ENCODE results near the gene PRKCA. TPM values are rescaled to one million over a fixed set of nuclear protein-coding genes. Genes with fewer than 3 reads are reported as not detected.

Gene PRKCA
- total RNA-seq, 1 experiment from 2014 or later = 20.7 TPM

- no peak for DNase-seq (ENCODE audit: unreplicated experiment)
- intact Hi-C loops (cut with micrococcal nuclease) = loop anchor here (5.0 to 10.0 kb wide), 2 partner anchors 576 to 648 kb away; partner anchors contain the start of gene PSMD12
- BruUV-seq (replicated peaks) = no TSS peak
- H3K27me3 Mint-ChIP-seq (ENCODE audit: insufficient read depth, unreplicated experiment) = no peaks in the 10 kb centered on the region
- ChIA-PET POLR2A (interaction anchor here (0.7 kb wide), 1 partner anchor 104 kb away, joined by 4 read pairs; no protein-coding TSS in a partner anchor), CTCF (interaction anchor here (0.6 to 4.5 kb wide), 9 partner anchors 9 to 620 kb away, joined by 3 to 29 read pairs (median 3); no protein-coding TSS in a partner anchor)
- peaks cover 5% of the 10 kb centered on the region for H3K4me1 Mint-ChIP-seq (ENCODE audit: insufficient read depth, unreplicated experiment)
- no peaks in the 10 kb centered on the region for H3K36me3 Mint-ChIP-seq (ENCODE audit: insufficient read depth, unreplicated experiment)
- no peaks in the 10 kb centered on the region for H3K9me3 Mint-ChIP-seq (ENCODE audit: unreplicated experiment)
- TF ChIP-seq, protein P1, sequence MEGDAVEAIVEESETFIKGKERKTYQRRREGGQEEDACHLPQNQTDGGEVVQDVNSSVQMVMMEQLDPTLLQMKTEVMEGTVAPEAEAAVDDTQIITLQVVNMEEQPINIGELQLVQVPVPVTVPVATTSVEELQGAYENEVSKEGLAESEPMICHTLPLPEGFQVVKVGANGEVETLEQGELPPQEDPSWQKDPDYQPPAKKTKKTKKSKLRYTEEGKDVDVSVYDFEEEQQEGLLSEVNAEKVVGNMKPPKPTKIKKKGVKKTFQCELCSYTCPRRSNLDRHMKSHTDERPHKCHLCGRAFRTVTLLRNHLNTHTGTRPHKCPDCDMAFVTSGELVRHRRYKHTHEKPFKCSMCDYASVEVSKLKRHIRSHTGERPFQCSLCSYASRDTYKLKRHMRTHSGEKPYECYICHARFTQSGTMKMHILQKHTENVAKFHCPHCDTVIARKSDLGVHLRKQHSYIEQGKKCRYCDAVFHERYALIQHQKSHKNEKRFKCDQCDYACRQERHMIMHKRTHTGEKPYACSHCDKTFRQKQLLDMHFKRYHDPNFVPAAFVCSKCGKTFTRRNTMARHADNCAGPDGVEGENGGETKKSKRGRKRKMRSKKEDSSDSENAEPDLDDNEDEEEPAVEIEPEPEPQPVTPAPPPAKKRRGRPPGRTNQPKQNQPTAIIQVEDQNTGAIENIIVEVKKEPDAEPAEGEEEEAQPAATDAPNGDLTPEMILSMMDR (IDR thresholded peaks at IDR 0.05; ENCODE audit: unreplicated experiment) = no peak
- H3K4me3 Mint-ChIP-seq (ENCODE audit: unreplicated experiment) = no peak overlapping the region
- H3K27ac Mint-ChIP-seq (ENCODE audit: low read depth, unreplicated experiment) = no peak overlapping the region
Measured at GRCh38 chr17:66716236-66717026, 414.0 kb downstream of the PRKCA start.

DNA sequence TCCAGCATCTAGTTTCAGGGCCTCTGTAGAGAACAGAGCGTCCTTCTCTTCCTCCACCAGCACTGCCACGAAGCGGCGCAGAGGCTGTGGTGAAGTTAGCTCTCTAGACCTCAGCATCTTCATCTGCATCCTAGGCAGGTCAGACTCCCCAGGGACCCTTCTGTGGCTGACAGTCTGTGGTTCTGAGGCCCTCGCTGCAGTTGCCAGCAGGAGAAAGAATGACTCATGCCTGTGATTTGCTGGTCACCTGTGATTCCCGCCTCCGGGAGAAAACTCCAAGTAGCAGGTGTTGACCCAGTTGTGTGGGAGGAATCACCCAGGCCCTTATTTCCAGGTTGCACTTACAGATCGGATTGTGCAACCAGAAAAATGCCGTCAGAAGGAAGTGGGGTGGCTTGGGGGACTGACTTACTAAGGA lies 415.2 kb downstream of the PRKCA start:
- Mint-ChIP-seq H3K27ac (ENCODE audit: low read depth, unreplicated experiment) (no peak overlapping the region), H3K27me3 (ENCODE audit: insufficient read depth, unreplicated experiment) (no peaks in the 10 kb centered on the region), H3K4me1 (ENCODE audit: insufficient read depth, unreplicated experiment) (no peaks in the 10 kb centered on the region), H3K36me3 (ENCODE audit: insufficient read depth, unreplicated experiment) (no peaks in the 10 kb centered on the region), H3K4me3 (ENCODE audit: unreplicated experiment) (no peak overlapping the region), H3K9me3 (ENCODE audit: unreplicated experiment) (no peaks in the 10 kb centered on the region)
- CTCF ChIA-PET = interaction anchor here (0.5 to 4.5 kb wide), 5 partner anchors 10 to 618 kb away, joined by 3 to 29 read pairs (median 5); no protein-coding TSS in a partner anchor
- intact Hi-C loops (cut with micrococcal nuclease) = loop anchor here (1.0 to 10.0 kb wide), 3 partner anchors 22 to 647 kb away; partner anchors contain the start of gene PSMD12
- DNase-seq (ENCODE audit: unreplicated experiment) = peak; percentile 84
- TF ChIP-seq, protein P1 (IDR thresholded peaks at IDR 0.05; ENCODE audit: unreplicated experiment) = no peak
- no TSS peak for BruUV-seq (replicated peaks)
- POLR2A ChIA-PET = no interaction called here

DNA sequence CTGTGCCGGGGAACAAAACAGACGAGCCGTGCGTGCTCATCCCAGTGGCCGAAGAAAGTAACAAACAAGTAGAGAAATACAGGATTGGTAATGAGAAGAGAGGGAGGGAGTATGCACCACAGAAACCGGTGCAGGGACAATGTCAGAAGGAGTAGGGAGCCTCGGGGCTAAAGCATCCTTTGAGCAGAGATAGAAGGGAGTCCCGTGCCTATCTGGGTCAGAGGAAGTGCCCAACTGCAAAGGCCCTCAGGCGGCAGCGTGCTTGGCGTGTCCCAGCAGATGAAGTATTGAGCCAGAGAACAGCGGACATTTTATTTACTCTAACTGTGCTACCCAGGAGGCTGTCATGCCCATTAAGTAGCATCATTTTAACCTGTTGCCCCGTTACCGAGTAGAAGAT lies 417.6 kb downstream of the PRKCA start:
- no peaks in the 10 kb centered on the region for H3K9me3 Mint-ChIP-seq (ENCODE audit: unreplicated experiment)
- no peaks in the 10 kb centered on the region for H3K4me1 Mint-ChIP-seq (ENCODE audit: insufficient read depth, unreplicated experiment)
- intact Hi-C loops (cut with micrococcal nuclease) = no loop called here
- H3K36me3 Mint-ChIP-seq (ENCODE audit: insufficient read depth, unreplicated experiment) = no peaks in the 10 kb centered on the region
- no peak overlapping the region for H3K4me3 Mint-ChIP-seq (ENCODE audit: unreplicated experiment)
- TF ChIP-seq, protein P1 (IDR thresholded peaks at IDR 0.05; ENCODE audit: unreplicated experiment) = no peak
- H3K27ac Mint-ChIP-seq (ENCODE audit: low read depth, unreplicated experiment) = no peak overlapping the region
- BruUV-seq (replicated peaks) = no TSS peak
- no peaks in the 10 kb centered on the region for H3K27me3 Mint-ChIP-seq (ENCODE audit: insufficient read depth, unreplicated experiment)
- POLR2A ChIA-PET = no interaction called here
- CTCF ChIA-PET = interaction anchor here (0.9 to 2.5 kb wide), 2 partner anchors 8 to 188 kb away, joined by 3 to 17 read pairs; no protein-coding TSS in a partner anchor
- DNase-seq (ENCODE audit: unreplicated experiment) = no peak

DNA sequence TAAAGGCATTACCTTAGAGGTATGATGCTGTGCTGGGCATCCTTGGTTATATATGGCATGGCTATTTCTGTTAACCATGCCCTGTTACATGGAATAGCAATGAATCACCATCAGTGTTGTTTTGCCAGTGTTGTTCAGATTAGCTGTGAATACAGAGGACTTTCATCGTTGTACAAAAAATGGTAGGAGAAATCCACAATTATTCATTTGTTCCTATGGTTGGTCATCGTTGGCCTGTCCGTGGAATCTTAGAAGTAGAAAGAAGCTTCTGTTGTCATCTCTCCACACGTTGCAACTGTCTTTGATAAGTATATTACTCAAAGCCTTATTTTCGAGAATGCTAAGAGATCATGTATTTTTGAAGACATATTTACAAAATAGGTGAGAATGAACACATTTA lies 418.2 kb downstream of the PRKCA start:
- Mint-ChIP-seq H3K4me3 (ENCODE audit: unreplicated experiment) (no peak overlapping the region), H3K4me1 (ENCODE audit: insufficient read depth, unreplicated experiment) (no peaks in the 10 kb centered on the region), H3K27me3 (ENCODE audit: insufficient read depth, unreplicated experiment) (no peaks in the 10 kb centered on the region), H3K9me3 (ENCODE audit: unreplicated experiment) (no peaks in the 10 kb centered on the region), H3K36me3 (ENCODE audit: insufficient read depth, unreplicated experiment) (no peaks in the 10 kb centered on the region), H3K27ac (ENCODE audit: low read depth, unreplicated experiment) (no peak overlapping the region)
- TF ChIP-seq, protein P1 (IDR thresholded peaks at IDR 0.05; ENCODE audit: unreplicated experiment) = no peak
- BruUV-seq (replicated peaks) = no TSS peak
- intact Hi-C loops (cut with micrococcal nuclease) = no loop called here
- POLR2A ChIA-PET = no interaction called here
- DNase-seq (ENCODE audit: unreplicated experiment) = no peak
- CTCF ChIA-PET = interaction anchor here (0.6 to 0.9 kb wide), 2 partner anchors 187 to 478 kb away, joined by 3 to 5 read pairs; no protein-coding TSS in a partner anchor

Measured in MCF 10A (cell line).